ENCODE results near the gene BRD4. TPM values are rescaled to one million over a fixed set of nuclear protein-coding genes. Genes with fewer than 3 reads are reported as not detected.

The BRD4 gene
- total RNA-seq, 2 donors from 2014 or later, result 45.6 to 76.0 TPM

DNA sequence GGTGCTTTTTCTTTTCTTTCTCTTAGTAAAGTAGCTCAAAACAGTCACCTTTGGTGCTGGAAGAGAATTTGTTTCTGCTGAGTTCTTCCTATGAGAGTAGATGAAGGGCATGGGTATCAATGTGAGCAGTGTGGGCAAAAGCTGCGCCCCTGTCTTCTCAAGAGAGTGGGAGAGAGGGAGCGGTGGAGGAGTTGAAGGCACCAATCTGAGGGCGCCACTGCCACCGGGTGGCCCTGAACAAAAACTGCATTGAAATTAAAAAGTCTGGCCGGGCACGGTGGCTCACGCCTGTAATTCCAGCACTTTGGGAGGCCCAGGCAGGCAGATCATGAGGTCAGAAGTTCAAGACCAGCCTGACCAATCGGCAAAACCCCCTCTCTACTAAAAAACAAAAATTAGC lies 71.4 kb downstream of the BRD4 start:
- no peak for DNase-seq (ENCODE audit: low spot score)
- H3K4me3 ChIP-seq, result no peak overlapping the region
- no peaks in the 10 kb centered on the region for H3K9me3 ChIP-seq
- no peak overlapping the region for H3K27ac ChIP-seq
- H3K36me3 ChIP-seq, result peaks cover 10 to 29% of the 10 kb centered on the region in 2 donors
- no peak for TF ChIP-seq POLR2A (IDR thresholded peaks at IDR 0.05)
- TF ChIP-seq POLR2AphosphoS5 (IDR thresholded peaks at IDR 0.05), result no peak
- TF ChIP-seq, protein P1, sequence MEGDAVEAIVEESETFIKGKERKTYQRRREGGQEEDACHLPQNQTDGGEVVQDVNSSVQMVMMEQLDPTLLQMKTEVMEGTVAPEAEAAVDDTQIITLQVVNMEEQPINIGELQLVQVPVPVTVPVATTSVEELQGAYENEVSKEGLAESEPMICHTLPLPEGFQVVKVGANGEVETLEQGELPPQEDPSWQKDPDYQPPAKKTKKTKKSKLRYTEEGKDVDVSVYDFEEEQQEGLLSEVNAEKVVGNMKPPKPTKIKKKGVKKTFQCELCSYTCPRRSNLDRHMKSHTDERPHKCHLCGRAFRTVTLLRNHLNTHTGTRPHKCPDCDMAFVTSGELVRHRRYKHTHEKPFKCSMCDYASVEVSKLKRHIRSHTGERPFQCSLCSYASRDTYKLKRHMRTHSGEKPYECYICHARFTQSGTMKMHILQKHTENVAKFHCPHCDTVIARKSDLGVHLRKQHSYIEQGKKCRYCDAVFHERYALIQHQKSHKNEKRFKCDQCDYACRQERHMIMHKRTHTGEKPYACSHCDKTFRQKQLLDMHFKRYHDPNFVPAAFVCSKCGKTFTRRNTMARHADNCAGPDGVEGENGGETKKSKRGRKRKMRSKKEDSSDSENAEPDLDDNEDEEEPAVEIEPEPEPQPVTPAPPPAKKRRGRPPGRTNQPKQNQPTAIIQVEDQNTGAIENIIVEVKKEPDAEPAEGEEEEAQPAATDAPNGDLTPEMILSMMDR (IDR thresholded peaks at IDR 0.05), result peak in 1 of 4 experiments; percentile 30
- 82% methylated on average over 8 of the region's 8 CpGs for WGBS
- H3K27me3 ChIP-seq (replicated peaks; ENCODE audit: insufficient read depth), result no peaks in the 10 kb centered on the region
- intact Hi-C loops (cut with DNase I), result loop anchor here (5.0 kb wide), 2 partner anchors 84 to 176 kb away; no protein-coding TSS in a partner anchor
- H3K4me1 ChIP-seq (replicated peaks), result peaks cover 14% of the 10 kb centered on the region

DNA sequence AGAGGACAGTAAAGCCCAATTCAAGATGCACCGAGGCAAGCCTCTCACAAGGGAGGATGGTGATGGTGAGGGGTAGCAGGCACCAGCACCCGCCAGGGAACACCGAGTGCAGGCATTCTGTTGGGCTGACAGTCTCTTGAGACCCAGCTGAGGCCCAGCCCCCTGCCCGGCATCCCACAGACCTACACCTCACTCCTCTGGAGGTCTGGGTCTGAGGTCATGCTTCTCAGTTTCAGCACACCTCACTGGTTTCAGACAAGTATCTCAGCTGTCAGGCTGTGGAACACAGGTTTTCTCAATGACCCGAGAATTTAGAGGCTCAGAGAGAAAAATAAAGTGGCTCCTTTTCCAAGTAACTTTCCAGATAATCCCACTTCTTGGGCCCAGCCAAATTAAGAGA lies 72.4 kb downstream of the BRD4 start:
- H3K4me1 ChIP-seq (replicated peaks), result peaks cover 3% of the 10 kb centered on the region
- no peak overlapping the region for H3K27ac ChIP-seq
- no peak overlapping the region for H3K4me3 ChIP-seq
- H3K9me3 ChIP-seq, result no peaks in the 10 kb centered on the region
- no peak for DNase-seq (ENCODE audit: low spot score)
- H3K36me3 ChIP-seq, result peaks cover 16 to 32% of the 10 kb centered on the region in 2 donors
- 88% methylated on average over 5 of the region's 5 CpGs for WGBS
- intact Hi-C loops (cut with DNase I), result loop anchor here (5.0 kb wide), 2 partner anchors 83 to 177 kb away; no protein-coding TSS in a partner anchor
- no peaks in the 10 kb centered on the region for H3K27me3 ChIP-seq (replicated peaks; ENCODE audit: insufficient read depth)
- TF ChIP-seq POLR2A (IDR thresholded peaks at IDR 0.05) (no peak), POLR2AphosphoS5 (IDR thresholded peaks at IDR 0.05) (no peak)
- TF ChIP-seq, protein P1 (IDR thresholded peaks at IDR 0.05), result no peak

DNA sequence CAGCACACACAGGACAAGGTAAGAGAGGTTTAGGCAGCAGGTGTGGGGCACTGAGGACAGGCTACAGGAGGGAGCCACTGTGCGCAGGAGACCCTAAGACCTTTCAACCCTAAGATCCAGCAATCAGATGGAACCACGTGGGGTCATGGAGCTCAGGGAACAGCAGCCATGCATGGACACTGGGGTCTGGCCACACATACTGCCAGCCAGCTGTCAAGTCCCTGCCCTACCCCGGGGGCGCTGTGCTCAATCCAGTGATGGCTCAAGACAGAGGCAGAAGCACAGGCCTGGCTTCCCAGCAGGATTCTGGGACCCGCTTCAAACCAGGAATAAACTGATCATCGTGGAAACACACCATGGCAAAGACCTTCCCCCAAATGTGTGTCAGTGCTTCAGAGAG lies 74.6 kb downstream of the BRD4 start:
- no peak for DNase-seq (ENCODE audit: low spot score)
- Histone ChIP-seq H3K36me3 (peaks cover 16 to 43% of the 10 kb centered on the region in 2 donors), H3K27ac (no peak overlapping the region), H3K4me1 (replicated peaks) (peaks cover 4% of the 10 kb centered on the region), H3K4me3 (no peak overlapping the region), H3K27me3 (replicated peaks; ENCODE audit: insufficient read depth) (no peaks in the 10 kb centered on the region), H3K9me3 (no peaks in the 10 kb centered on the region)
- TF ChIP-seq, protein P1 (IDR thresholded peaks at IDR 0.05), result no peak
- no peak for TF ChIP-seq POLR2AphosphoS5 (IDR thresholded peaks at IDR 0.05)
- 72% methylated on average over 6 of the region's 6 CpGs for WGBS
- intact Hi-C loops (cut with DNase I), result no loop called here

DNA sequence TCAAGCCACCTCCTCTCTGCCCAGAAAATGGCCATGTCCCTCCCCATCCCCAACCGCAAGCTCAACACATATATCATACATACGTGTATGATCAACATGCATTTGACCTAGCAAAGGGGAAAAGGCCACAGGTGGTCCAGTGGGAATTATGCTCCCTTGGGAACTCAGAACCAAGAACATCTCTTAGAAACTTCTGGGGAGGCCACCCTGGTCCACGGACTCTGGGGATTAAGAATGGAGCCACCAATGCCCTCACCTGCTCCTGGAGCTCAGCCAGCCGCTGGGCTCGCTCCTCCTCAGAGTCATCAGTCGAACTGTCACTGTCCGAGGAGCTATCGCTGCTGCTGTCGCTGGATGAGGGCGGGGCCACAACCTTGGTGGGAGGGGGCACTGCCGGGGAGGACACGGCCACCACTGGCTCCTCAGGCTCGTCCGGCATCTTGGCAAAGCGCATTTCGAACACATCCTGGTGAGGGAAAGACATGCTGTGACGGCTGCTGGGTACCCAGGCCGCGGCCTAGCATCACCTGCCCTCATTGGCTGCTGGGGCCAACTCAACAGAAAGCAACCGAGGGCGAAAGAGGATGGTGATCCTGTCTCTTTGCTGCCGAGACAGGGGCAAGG lies 75.5 kb downstream of the BRD4 start:
- H3K36me3 ChIP-seq, result peaks cover 15 to 41% of the 10 kb centered on the region in 2 donors
- no peaks in the 10 kb centered on the region for H3K9me3 ChIP-seq
- TF ChIP-seq POLR2A (IDR thresholded peaks at IDR 0.05), result no peak
- TF ChIP-seq POLR2AphosphoS5 (IDR thresholded peaks at IDR 0.05), result no peak
- TF ChIP-seq, protein P1 (IDR thresholded peaks at IDR 0.05), result no peak
- H3K4me1 ChIP-seq (replicated peaks), result peaks cover 12% of the 10 kb centered on the region
- intact Hi-C loops (cut with DNase I), result no loop called here
- no peak overlapping the region for H3K4me3 ChIP-seq
- no peak overlapping the region for H3K27ac ChIP-seq
- no peak for DNase-seq (ENCODE audit: low spot score)
- no peaks in the 10 kb centered on the region for H3K27me3 ChIP-seq (replicated peaks; ENCODE audit: insufficient read depth)
- WGBS, result 87% methylated on average over 22 of the region's 22 CpGs

DNA sequence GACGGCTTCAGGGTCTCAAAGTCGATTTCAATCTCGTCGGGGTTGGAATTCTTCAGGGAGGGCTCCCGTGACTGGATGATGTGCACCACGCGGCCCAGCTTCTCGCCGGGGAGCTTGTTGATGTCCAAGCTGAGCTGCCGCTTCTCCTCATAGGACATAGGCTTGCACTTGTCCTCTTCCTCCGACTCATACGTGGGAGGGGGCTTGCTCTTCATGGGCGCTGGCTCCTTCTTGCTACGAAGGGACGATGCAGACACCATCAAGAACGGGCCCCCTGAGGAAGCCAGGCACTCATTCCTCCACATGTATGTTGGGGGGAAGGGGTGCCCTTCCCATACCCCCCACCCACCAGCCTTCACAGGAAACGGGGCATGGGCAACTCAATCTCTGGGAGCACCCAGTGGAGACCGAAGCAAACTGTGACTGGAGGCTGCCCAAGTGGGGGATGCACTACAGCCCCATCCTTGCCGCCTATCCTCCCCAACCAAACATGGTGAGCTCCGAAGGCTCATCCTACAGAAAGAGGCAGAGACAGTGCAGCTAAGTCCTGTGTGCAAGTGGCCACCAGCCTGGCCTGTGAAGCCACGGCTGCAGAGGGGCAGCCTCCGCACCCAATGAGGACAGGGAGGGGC lies 76.9 kb downstream of the BRD4 start:
- no peak overlapping the region for H3K4me3 ChIP-seq
- no peak overlapping the region for H3K27ac ChIP-seq
- no peak for DNase-seq (ENCODE audit: low spot score)
- no peaks in the 10 kb centered on the region for H3K27me3 ChIP-seq (replicated peaks; ENCODE audit: insufficient read depth)
- intact Hi-C loops (cut with DNase I), result no loop called here
- 90% methylated on average over 22 of the region's 22 CpGs for whole genome bisulfite sequencing
- TF ChIP-seq POLR2A (IDR thresholded peaks at IDR 0.05), result no peak
- TF ChIP-seq POLR2AphosphoS5 (IDR thresholded peaks at IDR 0.05), result no peak
- TF ChIP-seq, protein P1 (IDR thresholded peaks at IDR 0.05), result no peak
- no peaks in the 10 kb centered on the region for H3K9me3 ChIP-seq
- H3K36me3 ChIP-seq, result peaks cover 15 to 41% of the 10 kb centered on the region in 2 donors
- H3K4me1 ChIP-seq (replicated peaks), result peaks cover 18% of the 10 kb centered on the region

Measured in prostate gland (tissue), 2 donors.